ENCODE data around the gene ZBTB16. TPM values are rescaled to one million over a fixed set of nuclear protein-coding genes. Genes with fewer than 3 reads are reported as not detected.

ZBTB16 gene
- total RNA-seq, 1 experiment from 2014 or later: 0.21 TPM

- no peak for TF ChIP-seq CTCF (IDR thresholded peaks at IDR 0.05)
- no peak for TF ChIP-seq REST (IDR thresholded peaks at IDR 0.05; ENCODE audit: insufficient read depth in 1 of 2, low read depth in 2 of 2, low read length in 1 of 2)
- TF ChIP-seq POLR2AphosphoS5 (IDR thresholded peaks at IDR 0.05; ENCODE audit: low read depth, low read length): no peak
- TF ChIP-seq SIN3A (IDR thresholded peaks at IDR 0.05; ENCODE audit: borderline replicate concordance, insufficient read depth, low read depth, low read length): no peak
- TF ChIP-seq TCF7L2 (IDR thresholded peaks at IDR 0.05; ENCODE audit: low read depth, low read length): no peak
- peaks cover 16% of the 10 kb centered on the region for H3K4me1 ChIP-seq (ENCODE audit: control insufficient read depth, insufficient read depth, low read length)
- ChIA-PET POLR2A (interaction anchor here (0.6 kb wide), 1 partner anchor 59 kb away, joined by 7 read pairs; no protein-coding TSS in a partner anchor), CTCF (interaction anchor here (0.6 kb wide), 2 partner anchors 9 to 58 kb away, joined by 3 read pairs; no protein-coding TSS in a partner anchor)
- no peak overlapping the region for H3K27ac ChIP-seq (ENCODE audit: low read length)
- in situ Hi-C loops (cut with HindIII; ENCODE audit: low pct_unique_long_range_greater_than_20kb, low sequenced_read_pairs) (no loop called here), intact Hi-C loops (cut with micrococcal nuclease; ENCODE audit: unreplicated experiment) (loop anchor here (5.0 kb wide), 1 partner anchor 143 kb away; no protein-coding TSS in a partner anchor)
- H3K9me3 ChIP-seq (ENCODE audit: control insufficient read depth, insufficient read depth, low read depth, low read length): no peaks in the 10 kb centered on the region
- ATAC-seq (no peak), DNase-seq (ENCODE audit: low read depth, low spot score) (no peak)
- H3K4me3 ChIP-seq (ENCODE audit: low read depth in 2 of 2, low read length in 2 of 2): no peak overlapping the region
- H3K36me3 ChIP-seq (ENCODE audit: control insufficient read depth, insufficient read depth, low read length): no peaks in the 10 kb centered on the region
- H3K27me3 ChIP-seq (ENCODE audit: control insufficient read depth, insufficient read depth, low read length): peaks cover 5% of the 10 kb centered on the region
- no TSS peak for BruUV-seq (replicated peaks)
Measured at GRCh38 chr11:114039551-114039950, 20.0 kb upstream of the ZBTB16 start.

- no peak for DNase-seq (ENCODE audit: low read depth, low spot score)
- H3K36me3 ChIP-seq (ENCODE audit: control insufficient read depth, insufficient read depth, low read length): no peaks in the 10 kb centered on the region
- ATAC-seq: peak; percentile 79
- H3K4me3 ChIP-seq (ENCODE audit: low read depth in 2 of 2, low read length in 2 of 2): no peak overlapping the region
- no peaks in the 10 kb centered on the region for H3K9me3 ChIP-seq (ENCODE audit: control insufficient read depth, insufficient read depth, low read depth, low read length)
- in situ Hi-C loops (cut with HindIII; ENCODE audit: low pct_unique_long_range_greater_than_20kb, low sequenced_read_pairs): no loop called here
- no TSS peak for BruUV-seq (replicated peaks)
- intact Hi-C loops (cut with micrococcal nuclease; ENCODE audit: unreplicated experiment): no loop called here
- TF ChIP-seq POLR2AphosphoS5 (IDR thresholded peaks at IDR 0.05; ENCODE audit: low read depth, low read length): no peak
- TF ChIP-seq TCF7L2 (IDR thresholded peaks at IDR 0.05; ENCODE audit: low read depth, low read length): peak; percentile 58
- H3K27me3 ChIP-seq (ENCODE audit: control insufficient read depth, insufficient read depth, low read length): peaks cover 8% of the 10 kb centered on the region
- POLR2A ChIA-PET: no interaction called here
- H3K4me1 ChIP-seq (ENCODE audit: control insufficient read depth, insufficient read depth, low read length): peaks cover 16% of the 10 kb centered on the region
- H3K27ac ChIP-seq (ENCODE audit: low read length): no peak overlapping the region
- CTCF ChIA-PET: no interaction called here
Measured at GRCh38 chr11:114040706-114041211, 18.8 kb upstream of the ZBTB16 start.

- CTCF ChIA-PET: no interaction called here
- intact Hi-C loops (cut with micrococcal nuclease; ENCODE audit: unreplicated experiment) (no loop called here), in situ Hi-C loops (cut with HindIII; ENCODE audit: low pct_unique_long_range_greater_than_20kb, low sequenced_read_pairs) (no loop called here)
- Histone ChIP-seq H3K27ac (ENCODE audit: low read length) (no peak overlapping the region), H3K27me3 (ENCODE audit: control insufficient read depth, insufficient read depth, low read length) (peaks cover 3% of the 10 kb centered on the region; the same call in 1 of the 2 replicates), H3K9me3 (ENCODE audit: control insufficient read depth, insufficient read depth, low read depth, low read length) (no peaks in the 10 kb centered on the region), H3K4me1 (ENCODE audit: control insufficient read depth, insufficient read depth, low read length) (peaks cover 14% of the 10 kb centered on the region), H3K4me3 (ENCODE audit: low read depth in 2 of 2, low read length in 2 of 2) (no peak overlapping the region), H3K36me3 (ENCODE audit: control insufficient read depth, insufficient read depth, low read length) (no peaks in the 10 kb centered on the region)
- POLR2A ChIA-PET: interaction anchor here (0.7 kb wide), 1 partner anchor 208 kb away, joined by 7 read pairs; no protein-coding TSS in a partner anchor
- DNase-seq (ENCODE audit: low read depth, low spot score) (no peak), ATAC-seq (no peak)
- no TSS peak for BruUV-seq (replicated peaks)
- TF ChIP-seq CTCF (IDR thresholded peaks at IDR 0.05) (no peak), REST (IDR thresholded peaks at IDR 0.05; ENCODE audit: insufficient read depth in 1 of 2, low read depth in 2 of 2, low read length in 1 of 2) (no peak), TCF7L2 (IDR thresholded peaks at IDR 0.05; ENCODE audit: low read depth, low read length) (no peak), SIN3A (IDR thresholded peaks at IDR 0.05; ENCODE audit: borderline replicate concordance, insufficient read depth, low read depth, low read length) (no peak), POLR2AphosphoS5 (IDR thresholded peaks at IDR 0.05; ENCODE audit: low read depth, low read length) (no peak)
Measured at GRCh38 chr11:114042234-114042633, 17.3 kb upstream of the ZBTB16 start.

Measured in Panc1 (cell line).